Esophagus squamous epithelium (tissue), 5 donors: ENCODE data around the gene KCNAB1. TPM values are rescaled to one million over a fixed set of nuclear protein-coding genes. Genes with fewer than 3 reads are reported as not detected.
A peak's percentile ranks its signal among the peaks of the same experiment; 100 is the strongest.

ENCODE experiments used
- DNase-seq: peaks from one replicate; lab custom pipeline; 2025; lab: John Stamatoyannopoulos, UW
- H3K27ac ChIP-seq, 4 donors: fragments of 200-600 bp; sonication (generic); one replicate each; pipeline ENCODE4 v1.5.1; 2016 to 2019; ENCODE audit warnings: mild to moderate bottlenecking in 1 of 4
- H3K27me3 ChIP-seq, 4 donors: fragments of 200-600 bp; sonication (generic); 1 replicate in 3 of 4; 2 replicates in 1 of 4; pipeline versions ENCODE4 v1.5.1 to v1.6.0; 2017 to 2021; ENCODE audit warnings: antibody characterized with exemption in 1 of 4
- H3K36me3 ChIP-seq, 3 donors: fragments of 200-600 bp; sonication (generic); one replicate each; pipeline ENCODE4 v1.5.1; 2016 to 2019
- H3K4me1 ChIP-seq, 3 donors: fragments of 200-600 bp; sonication (generic); one replicate each; pipeline ENCODE4 v1.5.1; 2017 to 2019
- H3K4me3 ChIP-seq, 4 donors: fragments of 200-600 bp; sonication (generic); 1 replicate in 3 of 4; 2 replicates in 1 of 4; pipeline ENCODE4 v1.5.1; 2016 to 2019; ENCODE audit warnings: mild to moderate bottlenecking in 2 of 4, moderate library complexity in 1 of 4
- H3K9me3 ChIP-seq, 3 donors: fragments of 200-600 bp; sonication (generic); one replicate each; pipeline ENCODE4 v1.5.1; 2016 to 2019
- POLR2A ChIP-seq, 4 donors: fragments of 450-650 bp; IDR thresholded peaks; one replicate each; pipeline ENCODE4 v1.6.1; 2017; ENCODE audit warnings: antibody characterized with exemption in 4 of 4, mild to moderate bottlenecking in 4 of 4, moderate library complexity in 3 of 4
- WGBS, 2 donors: methylation state at CpG; one replicate each; pipeline ENCODE4 v1.1.5; 2018; 5-methylcytosine and 5-hydroxymethylcytosine counted together
- intact Hi-C: fragments of 100-400 bp; cut with DNase I; formaldehyde crosslinking; loops from one replicate; pipeline ENCODE4 v1.15.0; 2022
- total RNA-seq, 4 donors: library from RNA; depleted of rRNA; stranded (reverse); fragments of >200 nt; gene quantifications; one replicate each; pipeline ENCODE4 v1.1.0, GENCODE V29; 2016
- TF ChIP-seq, protein P1 (sequence below), 6 experiments: fragments of 450-650 bp in 4 of 6; fragments of 200-600 bp in 2 of 6; sonication (generic) in 2 of 6; IDR thresholded peaks; one replicate each; pipeline ENCODE4 v1.5.1; 2016 to 2019; ENCODE audit warnings: antibody characterized with exemption in 6 of 6, mild to moderate bottlenecking in 4 of 6, moderate library complexity in 4 of 6
- donor health status: DM: yes; HTN: yes; CAD: no.

KCNAB1 gene
- total RNA-seq, 4 donors from 2014 or later: 0.40 to 6.6 (median 1.3) TPM

DNA sequence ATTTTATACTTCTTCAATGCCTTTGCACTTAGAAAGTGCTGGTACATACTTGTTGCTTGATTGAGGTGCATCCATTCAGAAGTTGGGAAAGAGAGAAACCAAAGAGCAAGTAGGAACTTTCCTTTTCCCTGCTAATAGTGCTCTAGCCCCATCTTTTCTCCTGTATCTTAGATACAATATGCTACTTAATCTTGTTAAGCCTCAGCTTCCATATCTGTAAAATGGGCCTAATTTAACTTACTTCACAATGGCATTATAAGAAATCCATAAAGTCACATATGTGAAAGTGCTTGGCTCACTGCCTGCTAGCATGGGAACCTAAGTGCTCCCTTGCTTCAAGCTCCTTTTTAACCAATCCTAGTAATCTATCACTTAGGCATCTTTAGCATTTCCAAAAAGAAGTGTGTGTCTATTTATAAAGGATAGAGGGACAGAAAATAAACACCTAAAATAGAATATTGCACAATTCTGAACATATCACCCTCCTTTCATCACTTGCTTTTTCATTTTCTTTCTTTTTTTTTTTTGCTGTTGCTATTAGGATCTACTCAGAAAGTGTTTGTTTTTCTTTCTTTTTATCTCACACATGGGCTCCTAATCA is 28.1 kb downstream of the KCNAB1 start:
- intact Hi-C loops: loop anchor here (5.0 kb wide), 1 partner anchor 364 kb away; no protein-coding TSS in a partner anchor
- no peaks in the 10 kb centered on the region for H3K9me3 ChIP-seq
- no peak for DNase-seq
- no peaks in the 10 kb centered on the region for H3K36me3 ChIP-seq
- no peak overlapping the region for H3K4me3 ChIP-seq
- peak overlapping the region in 2 of 4 donors; percentile 47 to 66 for H3K27ac ChIP-seq
- H3K4me1 ChIP-seq: peaks cover 0 to 19% (median 0%) of the 10 kb centered on the region in 3 donors
- peaks cover 0 to 10% (median 0%) of the 10 kb centered on the region in 4 donors for H3K27me3 ChIP-seq
- TF ChIP-seq, protein P1, sequence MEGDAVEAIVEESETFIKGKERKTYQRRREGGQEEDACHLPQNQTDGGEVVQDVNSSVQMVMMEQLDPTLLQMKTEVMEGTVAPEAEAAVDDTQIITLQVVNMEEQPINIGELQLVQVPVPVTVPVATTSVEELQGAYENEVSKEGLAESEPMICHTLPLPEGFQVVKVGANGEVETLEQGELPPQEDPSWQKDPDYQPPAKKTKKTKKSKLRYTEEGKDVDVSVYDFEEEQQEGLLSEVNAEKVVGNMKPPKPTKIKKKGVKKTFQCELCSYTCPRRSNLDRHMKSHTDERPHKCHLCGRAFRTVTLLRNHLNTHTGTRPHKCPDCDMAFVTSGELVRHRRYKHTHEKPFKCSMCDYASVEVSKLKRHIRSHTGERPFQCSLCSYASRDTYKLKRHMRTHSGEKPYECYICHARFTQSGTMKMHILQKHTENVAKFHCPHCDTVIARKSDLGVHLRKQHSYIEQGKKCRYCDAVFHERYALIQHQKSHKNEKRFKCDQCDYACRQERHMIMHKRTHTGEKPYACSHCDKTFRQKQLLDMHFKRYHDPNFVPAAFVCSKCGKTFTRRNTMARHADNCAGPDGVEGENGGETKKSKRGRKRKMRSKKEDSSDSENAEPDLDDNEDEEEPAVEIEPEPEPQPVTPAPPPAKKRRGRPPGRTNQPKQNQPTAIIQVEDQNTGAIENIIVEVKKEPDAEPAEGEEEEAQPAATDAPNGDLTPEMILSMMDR (IDR thresholded peaks at IDR 0.05): no peak
- no peak for TF ChIP-seq POLR2A (IDR thresholded peaks at IDR 0.05)

DNA sequence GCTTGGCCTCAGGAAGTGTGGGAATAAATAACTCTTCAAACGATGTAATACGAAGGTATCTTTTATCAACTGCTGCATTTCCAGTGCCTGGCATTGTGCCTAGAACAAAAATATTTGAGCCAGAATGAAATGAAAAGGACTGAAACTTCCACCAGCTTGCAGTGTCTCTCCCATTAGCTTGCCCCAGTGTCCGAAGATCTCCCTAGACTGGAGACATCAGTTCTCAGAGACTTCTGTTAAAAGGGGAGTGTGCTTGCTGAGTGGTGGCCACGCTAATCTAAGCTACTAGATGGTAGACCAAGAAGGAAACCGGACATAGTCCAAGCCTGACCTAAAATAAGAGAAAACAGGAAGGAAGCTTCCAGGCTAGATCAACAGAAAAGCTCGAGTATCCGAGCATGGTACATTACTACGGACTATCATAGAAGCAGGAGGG is 28.6 kb downstream of the KCNAB1 start:
- WGBS, 2 donors: 28 to 37% methylated on average over 8 of the region's 8 CpGs
- DNase-seq: no peak
- TF ChIP-seq, protein P1 (IDR thresholded peaks at IDR 0.05): no peak
- no peaks in the 10 kb centered on the region for H3K9me3 ChIP-seq
- H3K36me3 ChIP-seq: no peaks in the 10 kb centered on the region
- peak overlapping the region in 3 of 4 donors; percentile 45 to 66 (median 47) for H3K27ac ChIP-seq
- H3K4me1 ChIP-seq: peaks cover 0 to 19% (median 0%) of the 10 kb centered on the region in 3 donors
- H3K27me3 ChIP-seq: peaks cover 0 to 10% (median 0%) of the 10 kb centered on the region in 4 donors
- intact Hi-C loops: loop anchor here (5.0 kb wide), 1 partner anchor 363 kb away; no protein-coding TSS in a partner anchor
- no peak overlapping the region for H3K4me3 ChIP-seq

DNA sequence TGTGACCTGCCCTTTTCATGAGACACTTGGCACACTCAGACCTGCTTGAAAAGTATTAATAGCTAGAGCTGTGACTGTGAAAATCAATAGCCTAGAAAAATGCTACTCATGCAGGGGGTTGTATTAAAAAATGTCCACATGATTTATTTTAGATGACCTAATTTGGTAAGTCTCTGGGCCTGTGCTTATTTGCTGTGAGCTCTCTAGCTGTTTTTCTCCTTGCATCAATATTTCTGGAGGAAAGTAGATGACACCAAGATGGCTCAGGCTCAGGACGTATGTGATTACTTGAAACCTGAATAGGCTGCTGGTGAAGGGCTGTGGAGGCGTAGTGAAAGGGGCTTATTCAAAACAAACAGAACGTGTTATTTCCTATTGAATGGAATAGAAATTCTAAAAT is 29.5 kb downstream of the KCNAB1 start:
- Histone ChIP-seq H3K4me1 (peaks cover 0 to 19% (median 0%) of the 10 kb centered on the region in 3 donors), H3K27ac (peak overlapping the region in 3 of 4 donors; percentile 45 to 66 (median 50)), H3K27me3 (peaks cover 0 to 10% (median 0%) of the 10 kb centered on the region in 4 donors), H3K9me3 (no peaks in the 10 kb centered on the region), H3K36me3 (no peaks in the 10 kb centered on the region), H3K4me3 (no peak overlapping the region)
- TF ChIP-seq POLR2A (IDR thresholded peaks at IDR 0.05): no peak
- TF ChIP-seq, protein P1 (IDR thresholded peaks at IDR 0.05): no peak
- intact Hi-C loops: loop anchor here (5.0 kb wide), 1 partner anchor 362 kb away; no protein-coding TSS in a partner anchor
- no peak for DNase-seq
- WGBS, 2 donors: 55 to 59% methylated on average over 3 of the region's 3 CpGs

DNA sequence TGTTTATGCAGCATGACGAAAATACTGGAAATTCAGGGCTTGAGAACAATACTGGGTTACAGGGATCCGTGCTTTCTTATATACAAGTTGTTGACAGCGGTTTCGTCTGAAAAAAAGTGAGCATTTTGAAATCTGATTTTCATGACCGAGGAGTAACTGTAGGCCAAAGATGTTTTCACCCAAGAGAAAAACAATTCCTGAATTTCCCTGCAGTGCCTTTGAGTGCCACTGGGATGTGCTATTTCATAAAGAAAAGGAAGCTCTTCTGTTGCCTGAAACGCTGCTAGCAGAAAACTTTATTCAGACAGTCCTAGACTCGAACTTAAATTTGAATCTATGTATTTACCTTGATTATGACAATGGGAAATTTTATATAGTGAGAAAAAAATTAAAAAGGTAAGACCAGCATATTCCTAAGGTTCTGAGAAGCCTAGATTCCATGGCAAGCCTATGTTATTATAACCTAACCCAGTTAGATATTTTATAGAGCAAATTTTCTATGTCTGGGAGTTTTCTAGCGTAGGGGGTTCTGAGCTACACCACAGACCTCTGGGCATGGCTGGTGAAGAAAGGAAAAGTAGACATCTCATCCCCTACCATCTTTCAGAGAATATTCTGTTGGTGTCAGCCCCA is 30.2 kb downstream of the KCNAB1 start:
- no peak for TF ChIP-seq POLR2A (IDR thresholded peaks at IDR 0.05)
- TF ChIP-seq, protein P1 (IDR thresholded peaks at IDR 0.05): peak; percentile 72 to 93 (median 88)
- H3K36me3 ChIP-seq: no peaks in the 10 kb centered on the region
- no peak overlapping the region for H3K4me3 ChIP-seq
- intact Hi-C loops: no loop called here
- no peak for DNase-seq
- H3K9me3 ChIP-seq: no peaks in the 10 kb centered on the region
- H3K27ac ChIP-seq: peak overlapping the region in 3 of 4 donors; percentile 45 to 66 (median 50)
- 18 to 20% methylated on average over 8 of the region's 8 CpGs for WGBS, 2 donors
- peaks cover 0 to 6% (median 0%) of the 10 kb centered on the region in 4 donors for H3K27me3 ChIP-seq
- peaks cover 0 to 19% (median 0%) of the 10 kb centered on the region in 3 donors for H3K4me1 ChIP-seq
